Measurements from ENCODE around the gene ITGB6.

The ITGB6 gene

DNA sequence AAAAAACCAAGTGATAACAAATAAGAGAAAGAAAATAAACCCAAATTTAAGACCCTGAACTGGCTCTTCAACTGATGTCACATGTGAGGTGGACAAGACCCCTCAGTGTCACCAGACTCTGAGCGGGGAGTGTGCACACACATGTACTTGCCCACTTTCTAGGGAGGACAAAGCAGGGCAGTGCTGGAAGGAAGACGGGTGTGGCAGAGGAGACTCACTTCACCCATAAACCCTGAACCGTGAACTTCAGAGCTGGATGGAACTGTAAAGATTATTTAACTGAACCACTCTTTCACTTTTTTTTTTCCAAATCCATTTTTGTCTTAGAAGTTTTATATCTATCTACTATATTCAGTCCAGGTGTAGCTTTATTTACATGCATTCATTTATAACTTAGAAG lies 149.9 kb downstream of the ITGB6 start:
- DNase-seq (ENCODE audit: low read depth), result no peak

All from HS-5 (cell line).